Fibroblast of pulmonary artery (primary cell): ENCODE measurements around the gene CABP4.
A peak's percentile ranks its signal among the peaks of the same experiment; 100 is the strongest.

Source experiments
- DNase-seq: peaks from one replicate; pipeline ENCODE4 v3.0.0-alpha.2; 2010; ENCODE audit warnings: low read depth
- H3K4me3 ChIP-seq: replicated peaks from 2 replicates; pipeline ENCODE4 v1.5.1; 2011; ENCODE audit warnings: low read depth, mild to moderate bottlenecking, control low read depth, low read length, moderate library complexity
- TF ChIP-seq, protein P1 (sequence below): IDR thresholded peaks from 2 replicates; pipeline ENCODE4 v1.5.1; 2011; ENCODE audit warnings: mild to moderate bottlenecking, control low read depth, low read length, inconsistent platforms; ENCODE audit errors: missing control alignments

Gene CABP4

GRCh38 chr11:67419325-67420049 lies 35.7 kb upstream of the CABP4 start:
- H3K4me3 ChIP-seq, result no peak overlapping the region
- no peak for DNase-seq
- TF ChIP-seq, protein P1, sequence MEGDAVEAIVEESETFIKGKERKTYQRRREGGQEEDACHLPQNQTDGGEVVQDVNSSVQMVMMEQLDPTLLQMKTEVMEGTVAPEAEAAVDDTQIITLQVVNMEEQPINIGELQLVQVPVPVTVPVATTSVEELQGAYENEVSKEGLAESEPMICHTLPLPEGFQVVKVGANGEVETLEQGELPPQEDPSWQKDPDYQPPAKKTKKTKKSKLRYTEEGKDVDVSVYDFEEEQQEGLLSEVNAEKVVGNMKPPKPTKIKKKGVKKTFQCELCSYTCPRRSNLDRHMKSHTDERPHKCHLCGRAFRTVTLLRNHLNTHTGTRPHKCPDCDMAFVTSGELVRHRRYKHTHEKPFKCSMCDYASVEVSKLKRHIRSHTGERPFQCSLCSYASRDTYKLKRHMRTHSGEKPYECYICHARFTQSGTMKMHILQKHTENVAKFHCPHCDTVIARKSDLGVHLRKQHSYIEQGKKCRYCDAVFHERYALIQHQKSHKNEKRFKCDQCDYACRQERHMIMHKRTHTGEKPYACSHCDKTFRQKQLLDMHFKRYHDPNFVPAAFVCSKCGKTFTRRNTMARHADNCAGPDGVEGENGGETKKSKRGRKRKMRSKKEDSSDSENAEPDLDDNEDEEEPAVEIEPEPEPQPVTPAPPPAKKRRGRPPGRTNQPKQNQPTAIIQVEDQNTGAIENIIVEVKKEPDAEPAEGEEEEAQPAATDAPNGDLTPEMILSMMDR, result no peak

- H3K4me3 ChIP-seq, result peak overlapping the region; percentile 37
- TF ChIP-seq, protein P1, result no peak
- DNase-seq, result no peak
These were observed 35.0 kb upstream of the CABP4 start for GRCh38 chr11:67420147-67420645.

DNA sequence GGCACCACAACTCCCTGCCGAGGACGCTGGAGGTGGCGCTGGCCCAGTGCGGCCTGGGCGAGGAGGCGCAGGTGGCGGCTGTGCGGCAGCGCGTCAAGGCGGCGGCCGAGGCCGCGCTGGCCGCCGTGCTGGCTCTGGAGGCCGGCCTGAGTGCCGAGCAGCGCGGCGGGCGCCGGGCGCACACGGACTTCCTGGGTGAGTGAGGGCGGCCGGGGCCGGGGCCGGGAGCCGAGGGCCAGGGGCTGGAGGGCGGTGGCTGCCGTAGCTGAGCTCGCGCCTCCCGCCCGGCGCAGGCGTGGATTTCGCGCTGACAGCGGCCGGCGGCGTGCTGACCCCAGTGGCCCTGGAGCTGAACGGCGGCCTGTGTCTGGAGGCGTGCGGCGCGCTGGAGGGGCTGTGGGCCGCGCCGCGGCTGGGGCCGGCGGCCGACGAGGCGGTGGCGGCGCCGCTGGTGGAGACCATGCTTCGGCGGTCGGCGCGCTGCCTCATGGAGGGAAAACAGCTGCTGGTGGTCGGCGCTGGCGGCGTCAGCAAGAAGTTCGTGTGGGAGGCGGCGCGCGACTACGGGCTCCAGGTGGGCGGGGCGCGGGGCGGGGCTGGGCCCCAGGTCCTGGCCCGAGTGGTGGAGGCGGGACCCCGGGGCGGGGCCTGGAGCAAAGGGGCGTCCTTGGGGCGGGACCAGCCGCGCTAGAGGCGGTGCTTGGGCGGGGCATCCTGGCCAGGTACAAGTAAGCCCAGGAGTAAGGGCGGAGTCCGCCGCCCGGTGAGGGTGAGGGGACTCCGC lies 34.3 kb upstream of the CABP4 start:
- TF ChIP-seq, protein P1, result no peak
- DNase-seq, result peak; percentile 89
- H3K4me3 ChIP-seq, result peak overlapping the region; percentile 37

- TF ChIP-seq, protein P1, result no peak
- no peak for DNase-seq
- no peak overlapping the region for H3K4me3 ChIP-seq
These were observed 33.6 kb upstream of the CABP4 start for GRCh38 chr11:67421430-67422031.

- DNase-seq, result no peak
These were observed 32.3 kb upstream of the CABP4 start for GRCh38 chr11:67422891-67423290.

DNA sequence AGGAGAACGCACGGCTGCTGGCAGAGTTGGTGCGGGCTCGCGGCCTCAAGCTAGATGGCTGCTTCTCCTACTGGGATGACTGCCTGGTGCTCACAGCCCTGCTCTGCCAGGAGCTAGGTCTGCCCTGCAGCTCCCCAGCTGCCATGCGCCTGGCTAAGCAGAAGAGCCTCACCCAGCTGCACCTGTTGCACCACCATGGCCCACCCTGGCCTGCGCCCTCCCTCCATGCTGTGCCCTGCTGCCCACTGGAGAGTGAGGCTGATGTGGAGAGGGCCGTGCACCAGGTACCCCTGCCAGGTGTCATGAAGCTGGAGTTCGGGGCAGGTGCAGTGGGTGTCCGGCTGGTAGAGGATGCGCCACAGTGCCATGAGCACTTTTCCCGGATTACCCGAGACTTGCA lies 31.7 kb upstream of the CABP4 start:
- DNase-seq, result no peak
- TF ChIP-seq, protein P1, result no peak
- no peak overlapping the region for H3K4me3 ChIP-seq

More at GRCh38 chr11:67422891-67423290, 32.3 kb upstream of the CABP4 start:
- no peak overlapping the region for H3K4me3 ChIP-seq
- TF ChIP-seq, protein P1, result no peak
